ENCODE results near the gene SLC2A11.

DNA sequence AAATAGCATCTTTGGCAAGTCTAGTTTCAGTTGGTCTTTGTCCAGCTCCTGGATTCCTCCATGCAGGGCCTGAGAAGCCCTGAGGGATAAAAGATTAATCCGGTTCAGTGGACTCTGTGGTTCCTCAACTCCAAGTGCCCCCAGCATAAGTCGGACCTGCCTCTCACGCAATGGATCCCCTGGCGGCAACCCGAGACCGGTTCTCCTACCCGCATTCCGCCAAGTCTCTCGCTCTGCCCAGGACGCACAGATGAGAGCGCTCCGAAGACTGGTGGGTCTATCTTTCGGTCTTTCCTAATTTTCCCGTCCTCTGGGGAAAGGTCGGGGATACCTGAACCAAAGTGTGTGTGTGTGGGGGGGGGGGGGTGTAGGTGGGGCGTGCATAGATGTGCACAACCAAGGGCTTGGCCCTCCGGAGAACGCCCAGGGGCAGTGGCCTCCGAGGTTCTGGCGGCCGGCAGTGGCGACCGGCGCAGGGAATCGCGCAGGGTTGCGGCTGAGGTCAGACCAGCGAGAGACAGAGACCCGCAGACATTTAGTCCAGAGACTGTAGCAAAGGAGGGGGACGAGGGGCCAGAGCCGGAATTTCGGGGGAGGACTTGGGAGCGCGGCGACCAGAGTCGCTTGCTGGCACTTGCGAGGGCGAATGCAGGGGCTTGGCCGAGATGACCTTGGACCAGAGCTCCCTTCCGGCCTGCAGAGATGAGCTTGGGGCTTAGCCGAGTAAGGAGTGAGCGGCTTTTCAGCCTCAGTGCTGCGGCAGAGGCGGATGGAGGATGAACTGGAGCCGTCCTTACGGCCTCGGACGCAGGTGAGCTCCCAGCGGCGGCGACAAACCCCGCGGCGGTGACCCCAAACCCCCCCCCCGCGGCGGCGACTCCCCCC, 712 bp upstream of the SLC2A11 start:
- TF ChIP-seq, protein P1, sequence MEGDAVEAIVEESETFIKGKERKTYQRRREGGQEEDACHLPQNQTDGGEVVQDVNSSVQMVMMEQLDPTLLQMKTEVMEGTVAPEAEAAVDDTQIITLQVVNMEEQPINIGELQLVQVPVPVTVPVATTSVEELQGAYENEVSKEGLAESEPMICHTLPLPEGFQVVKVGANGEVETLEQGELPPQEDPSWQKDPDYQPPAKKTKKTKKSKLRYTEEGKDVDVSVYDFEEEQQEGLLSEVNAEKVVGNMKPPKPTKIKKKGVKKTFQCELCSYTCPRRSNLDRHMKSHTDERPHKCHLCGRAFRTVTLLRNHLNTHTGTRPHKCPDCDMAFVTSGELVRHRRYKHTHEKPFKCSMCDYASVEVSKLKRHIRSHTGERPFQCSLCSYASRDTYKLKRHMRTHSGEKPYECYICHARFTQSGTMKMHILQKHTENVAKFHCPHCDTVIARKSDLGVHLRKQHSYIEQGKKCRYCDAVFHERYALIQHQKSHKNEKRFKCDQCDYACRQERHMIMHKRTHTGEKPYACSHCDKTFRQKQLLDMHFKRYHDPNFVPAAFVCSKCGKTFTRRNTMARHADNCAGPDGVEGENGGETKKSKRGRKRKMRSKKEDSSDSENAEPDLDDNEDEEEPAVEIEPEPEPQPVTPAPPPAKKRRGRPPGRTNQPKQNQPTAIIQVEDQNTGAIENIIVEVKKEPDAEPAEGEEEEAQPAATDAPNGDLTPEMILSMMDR (IDR thresholded peaks at IDR 0.05): peak in 1 of 6 experiments; percentile 18
- TF ChIP-seq POLR2A (IDR thresholded peaks at IDR 0.05): no peak

Measured in esophagus squamous epithelium (tissue), 4 donors.